Activated CD8-positive, alpha-beta memory T cell treated with anti-CD3 and anti-CD28 coated beads, Interleukin-2, amount 50 U/mL, for 24 hours (primary cell): Measurements from ENCODE around the gene PRPF6.

Experiments
- DNase-seq: peaks from one replicate; pipeline ENCODE4 v3.0.0-alpha.2; 2020; ENCODE audit errors: extremely low read depth

The PRPF6 gene

GRCh38 chr20:63945031-63945658 lies 35.8 kb upstream of the PRPF6 start:
- no peak for DNase-seq

DNA sequence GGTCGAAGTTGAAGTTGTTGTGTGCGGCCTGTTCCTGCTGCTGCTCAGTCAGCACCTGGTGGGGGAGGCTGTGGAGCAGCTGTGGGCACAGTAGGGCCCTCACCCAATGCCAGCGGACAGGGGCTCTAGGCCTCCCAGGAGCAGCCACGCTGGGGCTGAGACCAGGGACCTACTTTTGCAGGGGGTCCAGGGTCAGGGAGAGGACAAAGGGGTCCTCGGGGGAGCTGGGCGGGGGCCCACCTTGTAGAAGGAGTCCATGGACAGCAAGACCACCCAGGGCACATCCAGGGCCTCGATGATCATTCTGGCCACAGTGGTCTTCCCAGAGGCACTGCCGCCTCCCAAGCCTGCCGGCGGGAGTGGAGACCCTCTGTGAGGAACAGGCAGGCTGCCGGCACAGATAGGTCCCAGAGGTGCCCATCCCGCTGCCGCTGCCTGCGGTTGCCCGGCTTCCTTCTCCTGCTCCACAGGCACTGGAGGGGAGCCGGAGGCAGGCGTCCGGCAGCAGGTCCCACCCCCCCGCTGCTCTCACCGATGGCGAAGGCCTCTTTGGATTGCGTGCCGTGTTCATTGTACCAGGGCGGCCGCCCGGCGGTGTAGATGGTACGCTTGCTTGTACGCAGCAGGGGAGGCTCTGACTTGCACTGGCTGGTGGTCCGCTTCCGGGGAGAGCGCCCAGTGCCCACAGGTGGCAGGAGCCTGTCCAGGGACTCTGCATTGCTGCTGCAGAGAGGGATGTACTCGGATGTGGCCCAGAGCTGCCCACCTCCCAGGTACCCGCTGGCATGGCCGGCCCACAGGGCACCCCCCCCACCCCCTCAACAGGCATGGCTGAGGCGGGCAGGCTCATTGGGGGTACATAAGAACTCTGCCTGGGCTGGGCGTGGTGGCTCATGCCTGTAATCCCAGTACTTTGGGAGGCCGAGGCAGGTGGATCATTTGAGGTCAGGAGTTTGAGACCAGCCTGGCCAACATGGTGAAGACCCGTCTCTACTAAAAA lies 34.7 kb upstream of the PRPF6 start:
- DNase-seq: no peak

- DNase-seq: no peak
Measured at GRCh38 chr20:63946986-63947637, 33.8 kb upstream of the PRPF6 start.

GRCh38 chr20:63947638-63948456 lies 33.1 kb upstream of the PRPF6 start:
- DNase-seq: no peak

DNA sequence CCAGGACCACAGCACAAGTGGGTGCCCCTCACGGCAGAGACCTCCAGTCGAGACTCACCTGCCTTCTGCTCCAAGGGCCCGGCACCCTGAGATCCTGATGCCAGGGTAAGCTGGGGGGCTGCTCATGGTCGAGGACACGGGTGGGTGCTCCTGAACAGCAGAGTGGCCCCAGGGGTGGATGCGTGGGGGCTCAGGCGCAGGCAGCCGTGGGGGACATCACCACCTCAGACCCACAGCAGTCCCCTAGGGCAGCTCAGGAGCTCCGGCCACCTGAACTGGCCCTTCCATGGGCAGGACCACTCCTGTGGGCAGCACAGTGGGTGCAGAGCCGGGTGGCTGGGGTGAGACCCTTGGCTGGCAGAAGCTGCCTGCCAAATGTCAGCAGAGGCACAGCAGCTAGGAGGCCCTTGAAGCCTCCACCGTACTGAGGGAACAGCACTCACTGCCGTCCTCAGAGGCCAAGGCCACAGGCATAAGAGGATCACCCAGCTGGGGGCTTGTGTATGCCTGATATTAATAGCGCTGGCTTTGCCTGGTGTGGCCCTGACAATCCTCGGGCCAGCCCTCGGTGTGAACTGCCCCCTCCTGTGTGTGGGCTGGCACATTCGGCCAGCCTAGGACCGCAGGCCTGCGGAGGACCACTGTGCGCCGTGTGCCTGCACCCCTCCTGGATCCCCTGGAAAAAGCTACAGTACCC lies 30.1 kb upstream of the PRPF6 start:
- DNase-seq: no peak

DNA sequence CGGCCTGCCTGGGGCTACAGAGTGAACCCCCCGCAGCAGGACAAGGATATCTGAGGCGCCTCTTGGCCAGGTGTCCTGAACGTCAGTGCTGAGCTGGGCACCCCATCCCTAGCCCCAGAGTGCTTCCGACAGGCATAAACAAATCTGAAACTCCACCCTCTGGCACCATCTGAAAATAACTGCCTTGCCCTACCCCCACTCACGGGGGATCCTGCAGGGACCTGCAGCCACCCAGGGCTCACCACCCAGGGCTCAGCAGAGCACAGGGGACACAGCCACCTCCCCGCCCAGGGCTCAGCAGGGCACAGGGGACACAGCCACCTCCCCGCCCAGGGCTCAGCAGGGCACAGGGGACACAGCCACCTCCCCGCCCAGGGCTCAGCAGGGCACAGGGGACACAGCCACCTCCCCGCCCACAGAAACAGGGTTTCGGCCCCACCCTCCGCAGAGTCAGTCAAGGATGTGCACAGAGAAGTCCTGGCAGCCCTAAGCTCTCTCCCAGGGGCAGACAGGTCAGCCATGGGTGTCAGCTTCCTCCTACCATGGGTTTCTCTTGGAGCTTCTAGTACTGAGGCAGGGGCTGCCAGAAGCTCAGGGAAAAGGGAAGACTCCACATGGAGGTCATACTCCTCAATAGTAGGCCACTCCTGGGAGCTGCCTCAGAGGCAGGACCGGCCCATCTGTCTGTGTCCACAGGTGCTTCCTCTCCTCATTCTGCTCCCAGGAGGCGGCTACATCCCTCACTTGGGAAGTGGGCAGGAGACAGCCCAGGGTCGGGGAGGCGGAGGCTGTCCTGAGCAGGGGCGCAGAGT lies 29.3 kb upstream of the PRPF6 start:
- no peak for DNase-seq

DNA sequence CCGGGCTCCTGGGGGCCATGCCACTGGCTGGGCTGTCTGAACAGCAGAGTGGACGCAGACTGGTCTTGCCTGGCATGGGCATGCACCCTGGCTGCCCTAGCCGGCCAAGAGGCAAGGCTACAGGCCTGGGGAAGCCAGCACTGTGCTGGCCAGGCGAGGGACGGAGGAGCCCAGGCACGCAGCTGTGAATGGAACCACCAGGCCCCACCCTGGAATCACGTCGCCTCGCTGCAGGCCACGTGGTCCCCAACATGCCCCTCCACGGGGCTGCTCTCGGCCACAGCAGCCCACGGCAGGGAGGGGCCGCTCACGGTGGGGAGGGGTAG lies 28.8 kb upstream of the PRPF6 start:
- DNase-seq: no peak

GRCh38 chr20:63952769-63953168 lies 28.2 kb upstream of the PRPF6 start:
- DNase-seq: no peak

DNA sequence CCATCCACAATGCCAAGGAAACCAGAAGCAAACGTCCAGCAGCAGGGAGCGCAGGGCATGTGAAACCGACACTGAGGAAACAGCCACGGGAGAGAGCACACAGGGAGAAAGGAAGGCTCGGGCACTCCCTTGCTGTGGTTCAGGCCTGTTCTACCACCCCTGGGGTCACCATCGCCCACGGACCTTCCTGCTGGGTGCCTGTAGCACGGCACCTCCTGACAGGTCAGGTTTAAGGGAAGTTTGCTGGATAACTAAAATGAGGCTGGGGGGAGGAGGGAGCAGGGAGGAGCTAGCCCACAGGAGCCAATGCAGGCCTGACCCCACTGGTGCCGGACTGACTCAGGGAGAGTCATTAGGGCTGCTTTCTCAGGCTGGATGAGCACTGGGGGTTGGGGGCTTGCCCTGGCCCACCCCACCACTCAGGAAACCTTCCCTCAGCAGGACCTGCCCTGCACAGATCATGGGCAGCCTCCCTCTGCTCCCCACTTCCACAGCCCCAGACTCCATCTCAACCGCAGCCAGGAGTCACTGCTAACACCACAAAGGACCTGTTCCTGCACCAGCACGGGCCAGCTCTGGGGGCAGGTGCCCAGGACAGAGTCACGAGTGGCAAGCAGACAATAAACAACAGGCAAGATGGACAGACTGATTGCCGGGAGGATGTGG lies 27.0 kb upstream of the PRPF6 start:
- DNase-seq: no peak

- DNase-seq: no peak
Measured at GRCh38 chr20:63955281-63955826, 25.6 kb upstream of the PRPF6 start.

DNA sequence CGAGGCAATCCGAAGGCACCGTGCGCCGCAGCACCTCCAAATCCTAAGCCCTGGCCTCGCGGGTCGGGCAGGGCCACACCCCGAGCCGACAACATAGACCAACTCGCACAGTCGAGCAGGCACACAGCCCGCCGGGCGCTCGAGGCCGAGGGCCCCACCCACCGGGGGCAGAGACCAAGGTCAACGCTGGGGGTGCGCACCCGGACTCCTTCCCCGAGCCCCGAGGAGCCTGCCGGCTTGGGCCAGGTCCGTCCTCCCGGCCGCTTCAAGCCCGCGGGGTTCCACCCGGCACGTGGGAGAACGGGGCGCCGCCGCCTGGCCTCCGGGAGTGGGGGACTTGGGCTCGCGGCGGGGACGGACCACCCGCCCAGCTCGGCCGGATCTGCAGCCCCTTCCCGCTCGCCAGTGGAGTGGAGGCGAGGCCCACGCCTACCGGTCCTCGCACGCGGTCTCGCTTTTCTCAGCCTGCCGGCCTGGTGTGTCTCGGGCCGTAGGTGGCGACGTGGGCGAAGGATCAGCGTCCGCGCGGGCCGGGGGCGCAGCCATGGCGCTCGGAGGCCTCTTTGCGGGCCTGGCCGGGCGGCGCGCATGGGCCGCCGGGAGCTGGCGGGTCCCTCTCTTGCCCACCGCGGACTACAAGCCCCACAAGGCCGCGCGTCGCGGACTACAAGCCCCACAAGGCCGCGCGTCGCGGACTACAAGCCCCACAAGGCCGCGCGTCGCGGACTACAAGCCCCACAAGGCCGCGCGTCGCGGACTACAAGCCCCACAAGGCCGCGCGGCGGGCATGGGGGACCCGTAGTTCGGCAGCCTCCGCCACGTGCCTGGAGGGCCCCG lies 24.9 kb upstream of the PRPF6 start, which contains the start of gene UCKL1:
TSS of gene UCKL1 (minus strand) at position 590 of the 837 bp plus-strand sequence. CDS start at position 546, 44 bp downstream.
- no peak for DNase-seq

DNA sequence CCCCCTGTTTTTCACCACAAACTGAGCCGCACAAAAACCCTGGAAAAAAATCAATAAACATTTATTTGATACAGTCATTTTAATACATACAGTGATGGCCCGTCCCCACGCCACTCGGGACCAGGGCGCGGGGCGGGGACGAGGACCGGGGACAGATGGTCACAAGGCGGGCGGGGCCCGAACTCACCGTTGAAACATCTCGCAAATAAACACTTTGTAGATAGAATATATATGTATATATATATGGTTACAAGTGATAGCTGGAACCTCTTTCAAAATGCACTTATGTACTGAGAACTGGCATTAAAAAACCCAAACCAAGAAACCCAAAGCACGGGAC lies 24.3 kb upstream of the PRPF6 start:
- DNase-seq: no peak

DNA sequence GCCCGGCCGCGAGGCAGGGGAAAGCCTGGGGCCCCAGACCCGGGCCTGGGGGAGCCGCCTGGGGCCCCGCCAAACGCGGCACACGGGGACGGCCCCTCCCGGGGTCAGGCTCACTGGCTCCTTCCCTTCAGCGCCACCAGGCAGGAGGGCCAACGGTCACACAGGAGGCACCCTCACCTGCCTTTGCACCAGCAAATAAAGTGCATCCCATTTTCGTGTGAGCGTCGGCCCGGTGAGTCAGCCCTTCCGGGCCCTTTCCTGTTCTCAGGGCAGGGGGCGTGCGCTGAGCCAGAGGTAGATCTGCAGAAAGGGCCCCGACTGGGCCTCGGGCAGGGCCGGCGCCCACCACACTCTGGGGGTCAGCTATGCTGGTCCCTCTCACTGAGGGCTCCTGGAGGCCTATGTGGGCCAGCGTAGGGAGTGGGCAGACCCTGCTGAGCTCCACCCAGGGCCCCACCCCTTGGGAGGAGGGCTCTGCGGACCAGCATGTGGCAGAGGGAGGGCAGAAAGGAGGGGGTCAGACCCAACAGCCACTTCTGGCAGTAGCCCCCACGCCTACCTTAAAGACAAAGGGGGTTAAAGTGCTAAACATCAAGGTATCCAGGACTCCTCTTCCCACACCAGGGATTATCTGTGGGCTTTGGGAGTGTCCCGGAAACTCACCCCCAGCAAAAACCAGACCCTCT lies 23.8 kb upstream of the PRPF6 start:
- no peak for DNase-seq

DNA sequence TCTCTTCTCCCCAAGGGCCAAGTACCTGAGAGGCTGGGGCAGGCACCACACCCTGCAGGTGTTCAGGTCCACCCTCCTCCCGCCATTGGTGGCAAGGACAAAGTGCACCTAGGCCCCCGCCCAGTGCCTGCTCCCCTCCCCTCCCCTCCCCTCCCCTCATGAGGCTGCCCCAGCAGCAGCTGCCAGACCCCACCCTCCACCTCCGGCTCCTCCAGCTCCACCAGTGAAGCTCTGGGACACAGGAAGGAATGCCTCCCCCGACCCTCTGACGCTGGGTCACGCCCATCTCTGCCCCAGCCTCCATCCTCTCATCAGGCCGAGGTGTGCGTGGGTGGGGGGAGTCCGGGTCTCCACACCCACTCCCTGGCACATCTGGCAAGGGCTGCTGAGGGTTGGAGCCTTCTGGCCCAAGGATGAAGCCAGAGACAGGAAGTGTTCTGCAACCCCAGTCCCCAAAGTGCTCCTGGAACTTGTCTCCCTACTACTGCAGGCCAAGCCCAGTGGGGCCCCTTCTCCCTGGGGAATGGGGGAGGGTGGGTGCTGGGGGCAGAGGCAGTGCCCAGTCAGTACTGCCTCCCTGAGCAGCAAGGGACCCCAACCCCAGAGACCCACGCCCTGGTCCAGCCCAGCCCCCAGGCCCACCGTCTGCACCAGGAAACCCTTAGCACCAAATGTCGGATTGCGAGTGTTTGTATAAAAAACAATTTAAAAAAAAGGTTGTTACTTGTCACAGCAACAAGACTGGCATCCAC lies 23.1 kb upstream of the PRPF6 start:
- no peak for DNase-seq

- DNase-seq: no peak
Measured at GRCh38 chr20:63958471-63958870, 22.5 kb upstream of the PRPF6 start.

- no peak for DNase-seq
Measured at GRCh38 chr20:63958964-63959698, 21.8 kb upstream of the PRPF6 start.

DNA sequence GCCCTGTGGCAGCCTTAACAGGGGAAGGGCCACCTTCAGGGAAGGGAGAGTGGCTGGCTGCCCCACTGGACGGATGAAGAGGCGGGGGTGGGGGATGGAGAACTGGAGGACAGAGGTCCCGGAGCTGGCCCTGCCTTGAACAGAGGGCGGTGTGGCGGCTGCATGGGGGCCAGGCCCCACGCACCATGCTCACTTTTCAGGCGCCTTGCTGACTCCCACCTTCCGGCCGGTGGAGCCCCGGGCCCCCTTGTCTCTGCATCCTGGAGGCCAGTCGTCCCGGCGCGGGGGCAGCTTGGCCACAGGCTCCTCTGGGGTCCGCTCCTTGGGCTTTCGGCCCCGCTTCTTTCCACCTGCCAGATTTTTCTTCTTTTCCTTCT lies 21.2 kb upstream of the PRPF6 start:
- no peak for DNase-seq
